ENCODE data around the gene MT1G.
A peak's percentile ranks its signal among the peaks of the same experiment; 100 is the strongest.
"Not testable (repeated sequence)": the region's sequence is repeated elsewhere in the genome, so short reads cannot be mapped to it uniquely, and the experiment has no call there.

MT1G gene

GRCh38 chr16:56684926-56685590 is 17.2 kb upstream of the MT1G start:
- no peak for DNase-seq (ENCODE audit: low spot score)

GRCh38 chr16:56684256-56684925 is 16.5 kb upstream of the MT1G start:
- no peak for DNase-seq (ENCODE audit: low spot score)

- DNase-seq (ENCODE audit: low spot score), result peak; percentile 39
These were observed 15.7 kb upstream of the MT1G start for GRCh38 chr16:56683424-56684172.

GRCh38 chr16:56682703-56683397 is 15.0 kb upstream of the MT1G start:
- no peak for DNase-seq (ENCODE audit: low spot score)

GRCh38 chr16:56681939-56682702 is 14.3 kb upstream of the MT1G start, which contains the start of gene MT1X:
Gene MT1X (plus strand): TSS chr16:56682470. CDS start chr16:56682541, 71 bp downstream.
- peak; percentile 94 for DNase-seq (ENCODE audit: low spot score)

- peak; percentile 78 for DNase-seq (ENCODE audit: low spot score)
These were observed 12.0 kb upstream of the MT1G start for GRCh38 chr16:56679818-56680217.

- no peak for DNase-seq (ENCODE audit: low spot score)
These were observed 11.3 kb upstream of the MT1G start for GRCh38 chr16:56679078-56679730.

- no peak for DNase-seq (ENCODE audit: low spot score)
These were observed 9.6 kb upstream of the MT1G start for GRCh38 chr16:56677474-56677873.

GRCh38 chr16:56675685-56676210 is 7.9 kb upstream of the MT1G start:
- no peak for DNase-seq (ENCODE audit: low spot score)

GRCh38 chr16:56674570-56674969 is 6.7 kb upstream of the MT1G start:
- DNase-seq (ENCODE audit: low spot score), result not testable (repeated sequence)

- DNase-seq (ENCODE audit: low spot score), result no peak
These were observed 6.1 kb upstream of the MT1G start for GRCh38 chr16:56673921-56674320.

GRCh38 chr16:56672761-56673536 is 5.1 kb upstream of the MT1G start:
- DNase-seq (ENCODE audit: low spot score), result no peak

GRCh38 chr16:56672171-56672570 is 4.3 kb upstream of the MT1G start:
- DNase-seq (ENCODE audit: low spot score), result not testable (repeated sequence)

GRCh38 chr16:56671691-56672090 is 3.8 kb upstream of the MT1G start:
- DNase-seq (ENCODE audit: low spot score), result not testable (repeated sequence)

- no peak for DNase-seq (ENCODE audit: low spot score)
These were observed 2.7 kb upstream of the MT1G start for GRCh38 chr16:56670620-56670934.

- no peak for DNase-seq (ENCODE audit: low spot score)
These were observed 2.2 kb upstream of the MT1G start for GRCh38 chr16:56669840-56670619.

GRCh38 chr16:56669005-56669839 is 1.4 kb upstream of the MT1G start, which contains the start of gene MT1H:
Gene MT1H (plus strand): TSS chr16:56669814. CDS start chr16:56669885, 71 bp downstream.
- no peak for DNase-seq (ENCODE audit: low spot score)
